Left colon (tissue), 2 donors: Measurements from ENCODE around the gene FBXL12. TPM values are rescaled to one million over a fixed set of nuclear protein-coding genes. Genes with fewer than 3 reads are reported as not detected.
A peak's percentile ranks its signal among the peaks of the same experiment; 100 is the strongest.
"Not testable (repeated sequence)": the region's sequence is repeated elsewhere in the genome, so short reads cannot be mapped to it uniquely, and the experiment has no call there.

Source experiments
- ATAC-seq: fragments of 200-7000 bp; cut with Tn5 transposase; one replicate; pipeline ENCODE4 v1.9.1; 2020; ENCODE audit warnings: mild to moderate bottlenecking, moderate library complexity
- DNase-seq, 2 donors: peaks; one replicate each; pipeline ENCODE4 v3.0.0-alpha.2; 2020
- intact Hi-C, 2 donors: fragments of 100-400 bp; cut with DNase I in 1 of 2; cut with micrococcal nuclease in 1 of 2; formaldehyde crosslinking; loops; one replicate each; pipeline versions ENCODE4 v1.11.2 to v1.14.0; 2022; cut with DNase I, micrococcal nuclease
- long read RNA-seq: library from polyadenylated mRNA; unstranded; transcript quantifications from one replicate; pipeline ENCODE4 v2.0.0, GENCODE V29; 2021
- total RNA-seq, 2 donors: library from RNA; stranded (reverse); fragmentation: NEBNext Ultra II Directional; extraction: Animal tissue kit (Norgen Biotek cat#: 25700); gene quantifications; one replicate each; pipeline ENCODE4 v1.2.1, GENCODE V29; 2021
- donor health status: DM: no; HTN: no; CAD: no.
- donor health status: DM: yes; HTN: yes; CAD: no.

FBXL12 gene
- 10 to 100 TPM; 26.5 to 31.1 TPM for total RNA-seq
- long read RNA-seq, transcript FBXL12-201 (3 exons, 1,852 nt) = major isoform, 7 of 17 reads
- long read RNA-seq, partial matches to known transcripts = 5 of 17 reads
- long read RNA-seq, other reads (novel, unspliced or antisense) = 1 of 17 reads

GRCh38 chr19:9818734-9819595 lies at the start of gene FBXL12:
Gene FBXL12, minus strand, starts transcription at chr19:9819079. Its CDS starts 266 bp downstream, at chr19:9818813.
- intact Hi-C loops = no loop called here
- DNase-seq = peak; percentile 100
- ATAC-seq = peak; percentile 84

- ATAC-seq (no peak), DNase-seq (no peak)
- intact Hi-C loops = no loop called here
These were observed 47.0 kb upstream of the FBXL12 start for GRCh38 chr19:9865732-9866501.

- ATAC-seq (no peak), DNase-seq (no peak)
- intact Hi-C loops = no loop called here
These were observed 44.9 kb upstream of the FBXL12 start for GRCh38 chr19:9863759-9864158.

- no peak for ATAC-seq
- no peak for DNase-seq
- intact Hi-C loops = no loop called here
These were observed 44.1 kb upstream of the FBXL12 start for GRCh38 chr19:9862938-9863337.

- ATAC-seq (no peak), DNase-seq (no peak)
- intact Hi-C loops = no loop called here
These were observed 42.6 kb upstream of the FBXL12 start for GRCh38 chr19:9861503-9861902.

GRCh38 chr19:9860407-9860806 lies 41.5 kb upstream of the FBXL12 start:
- ATAC-seq = no peak
- intact Hi-C loops = no loop called here
- no peak for DNase-seq

GRCh38 chr19:9858766-9859165 lies 39.9 kb upstream of the FBXL12 start:
- intact Hi-C loops = no loop called here
- ATAC-seq = no peak
- no peak for DNase-seq

GRCh38 chr19:9857920-9858746 lies 39.3 kb upstream of the FBXL12 start:
- intact Hi-C loops = no loop called here
- DNase-seq (no peak), ATAC-seq (no peak)

- DNase-seq = no peak
- ATAC-seq = no peak
- intact Hi-C loops = no loop called here
These were observed 38.3 kb upstream of the FBXL12 start for GRCh38 chr19:9857076-9857721.

- intact Hi-C loops = no loop called here
- ATAC-seq (no peak), DNase-seq (no peak)
These were observed 37.7 kb upstream of the FBXL12 start for GRCh38 chr19:9856609-9857008.

- DNase-seq (no peak), ATAC-seq (no peak)
- intact Hi-C loops = no loop called here
These were observed 35.5 kb upstream of the FBXL12 start for GRCh38 chr19:9854282-9854846.

GRCh38 chr19:9850235-9850959 lies 31.5 kb upstream of the FBXL12 start:
- no peak for DNase-seq
- intact Hi-C loops = no loop called here
- no peak for ATAC-seq

GRCh38 chr19:9849791-9850190 lies 30.9 kb upstream of the FBXL12 start:
- no peak for ATAC-seq
- intact Hi-C loops = no loop called here
- DNase-seq = no peak

GRCh38 chr19:9848762-9849161 lies 29.9 kb upstream of the FBXL12 start:
- intact Hi-C loops = no loop called here
- DNase-seq (no peak), ATAC-seq (no peak)

GRCh38 chr19:9848060-9848459 lies 29.2 kb upstream of the FBXL12 start:
- ATAC-seq (peak; percentile 42), DNase-seq (no peak)
- intact Hi-C loops = no loop called here

- ATAC-seq (peak; percentile 45), DNase-seq (peak; percentile 40 to 55)
- intact Hi-C loops = no loop called here
These were observed 28.3 kb upstream of the FBXL12 start for GRCh38 chr19:9847087-9847671.

- intact Hi-C loops, DNase-seq, ATAC-seq: not testable (repeated sequence)
These were observed 24.9 kb upstream of the FBXL12 start for GRCh38 chr19:9843626-9844273.
